SK-N-SH (cell line): ENCODE results near the gene CCSER1. TPM values are rescaled to one million over a fixed set of nuclear protein-coding genes. Genes with fewer than 3 reads are reported as not detected.

Experiments used
- CTCF ChIA-PET: fragments of 300-600, 350-600 bp; formaldehyde crosslinking; extraction: SDS; loops from one replicate; lab custom pipeline; 2021; lab: Yijun Ruan, JAX
- POLR2A ChIA-PET: fragments of 350-600 bp; sonication (Branson Sonifier 250); formaldehyde crosslinking; extraction: SDS; loops from one replicate; lab custom pipeline; 2020; ENCODE audit warnings: antibody characterized with exemption, inconsistent platforms; lab: Yijun Ruan, JAX
- DNase-seq: peaks from one replicate; pipeline ENCODE4 v3.0.0; 2012
- H2AFZ ChIP-seq: fragments of 200-600 bp; sonication (generic); 2 replicates; pipeline ENCODE4 v1.8.1; 2016; ENCODE audit warnings: antibody characterized with exemption, mild to moderate bottlenecking, low read depth
- H3F3A ChIP-seq: fragments of 200-600 bp; sonication (generic); replicated peaks from 2 replicates; pipeline ENCODE3; 2016; ENCODE audit warnings: antibody characterized with exemption, mild to moderate bottlenecking; ENCODE audit not compliant: insufficient read depth
- H3K27ac ChIP-seq, 2 experiments: fragments of 200-500 bp in 1 of 2; fragments of 200-600 bp in 1 of 2; sonication (Bioruptor generic) in 1 of 2; sonication (generic), shearing (Covaris generic) in 1 of 2; 2 replicates each; pipeline versions ENCODE4 v1.5.1 to v1.6.1; 2014 to 2016; ENCODE audit warnings: low read depth in 2 of 2, inconsistent platforms in 1 of 2, low read length in 1 of 2, mild to moderate bottlenecking in 1 of 2, mixed read lengths in 1 of 2
- H3K27me3 ChIP-seq: fragments of 200-600 bp; sonication (generic), shearing (Covaris generic); 2 replicates; pipeline ENCODE4 v1.6.1; 2016; ENCODE audit warnings: mixed run types; ENCODE audit not compliant: insufficient read depth
- H3K36me3 ChIP-seq, 2 experiments: fragments of 200-500 bp in 1 of 2; fragments of 200-600 bp in 1 of 2; sonication (Bioruptor generic) in 1 of 2; sonication (generic) in 1 of 2; replicated peaks in 1 of 2; 2 replicates each; pipeline versions ENCODE3 to v1.5.1; 2014 to 2016; ENCODE audit warnings: low read length in 1 of 2, mild to moderate bottlenecking in 1 of 2; ENCODE audit not compliant: insufficient read depth in 2 of 2, control insufficient read depth in 1 of 2
- H3K4me1 ChIP-seq, 2 experiments: fragments of 200-500 bp in 1 of 2; fragments of 200-600 bp in 1 of 2; sonication (Bioruptor generic) in 1 of 2; sonication (generic), shearing (Covaris generic) in 1 of 2; 2 replicates each; pipeline versions ENCODE4 v1.5.1 to v1.6.1; 2014 to 2016; ENCODE audit warnings: low read depth in 1 of 2, low read length in 1 of 2, mixed run types in 1 of 2; ENCODE audit not compliant: insufficient read depth in 2 of 2, control insufficient read depth in 1 of 2
- H3K4me2 ChIP-seq: fragments of 200-600 bp; sonication (generic), shearing (Covaris generic); 2 replicates; pipeline ENCODE4 v1.6.1; 2017; ENCODE audit warnings: mixed run types
- H3K4me3 ChIP-seq, 2 experiments: fragments of 200-500 bp in 1 of 2; fragments of 200-600 bp in 1 of 2; sonication (Bioruptor generic) in 1 of 2; sonication (generic), shearing (Covaris generic) in 1 of 2; 2 replicates each; pipeline versions ENCODE4 v1.5.1 to v1.8.1; 2014 to 2016; ENCODE audit warnings: low read depth in 2 of 2, inconsistent platforms in 1 of 2, low read length in 1 of 2, mild to moderate bottlenecking in 1 of 2, mixed read lengths in 1 of 2, moderate library complexity in 1 of 2
- H3K79me2 ChIP-seq: fragments of 200-600 bp; sonication (generic); 2 replicates; pipeline ENCODE4 v1.8.1; 2017; ENCODE audit warnings: mild to moderate bottlenecking; ENCODE audit not compliant: insufficient read depth
- H3K9ac ChIP-seq: fragments of 200-600 bp; sonication (generic); 2 replicates; pipeline ENCODE4 v1.6.1; 2017; ENCODE audit warnings: mixed run types
- H3K9me2 ChIP-seq: fragments of 200-600 bp; sonication (generic); 2 replicates; pipeline ENCODE4 v1.6.1; 2017; ENCODE audit warnings: mixed run types
- H3K9me3 ChIP-seq: fragments of 200-600 bp; sonication (generic); 2 replicates; pipeline ENCODE4 v1.6.1; 2017; ENCODE audit warnings: mixed run types, mild to moderate bottlenecking, moderate library complexity
- H4K20me1 ChIP-seq: fragments of 200-600 bp; sonication (generic); 2 replicates; pipeline ENCODE4 v1.6.1; 2017; ENCODE audit warnings: mild to moderate bottlenecking, mixed run types; ENCODE audit not compliant: insufficient read depth
- CHD2 ChIP-seq: fragments of 150-350 bp; IDR thresholded peaks from 2 replicates; pipeline ENCODE4 v1.6.1; 2018; ENCODE audit warnings: low read length; ENCODE audit not compliant: partially characterized antibody
- EP300 ChIP-seq, 2 experiments: IDR thresholded peaks; 2 replicates each; pipeline versions ENCODE4 v1.4.0 to v1.6.1; 2012; ENCODE audit warnings: borderline replicate concordance in 1 of 2, low read depth in 1 of 2, low read length in 1 of 2
- EZH2phosphoT487 ChIP-seq: fragments of 200-600 bp; sonication (generic); IDR thresholded peaks from 2 replicates; pipeline ENCODE4 v1.6.1; 2017; ENCODE audit warnings: low read depth, mixed run types, mild to moderate bottlenecking, antibody characterized with exemption, moderate library complexity, borderline replicate concordance
- FOXJ3 ChIP-seq: sonication (generic); formaldehyde crosslinking; IDR thresholded peaks from 2 replicates; pipeline ENCODE4 v1.5.1; 2020; ENCODE audit warnings: mild to moderate bottlenecking, missing genetic modification reagents
- FOXM1 ChIP-seq: IDR thresholded peaks from 2 replicates; pipeline ENCODE4 v1.4.0; 2012; ENCODE audit warnings: low read depth, mild to moderate bottlenecking
- GATA2 ChIP-seq: sonication (generic); formaldehyde crosslinking; IDR thresholded peaks from 2 replicates; pipeline ENCODE4 v1.5.0; 2020; ENCODE audit warnings: mild to moderate bottlenecking, missing genetic modification reagents
- JUND ChIP-seq: IDR thresholded peaks from 2 replicates; pipeline ENCODE4 v1.4.0; 2012
- MEF2A ChIP-seq: IDR thresholded peaks from 2 replicates; pipeline ENCODE4 v1.4.0; 2012; ENCODE audit warnings: low read depth, borderline replicate concordance
- POLR2AphosphoS5 ChIP-seq: IDR thresholded peaks from 2 replicates; pipeline ENCODE4 v1.6.1; 2012; ENCODE audit warnings: low read depth, low read length
- RAD21 ChIP-seq: IDR thresholded peaks from 2 replicates; pipeline ENCODE4 v1.6.1; 2012; ENCODE audit warnings: mild to moderate bottlenecking, low read length
- RCOR1 ChIP-seq: fragments of 150-350 bp; IDR thresholded peaks from 2 replicates; pipeline ENCODE4 v1.6.1; 2017; ENCODE audit warnings: antibody characterized with exemption, low read length
- REST ChIP-seq: IDR thresholded peaks from 2 replicates; pipeline ENCODE4 v1.6.1; 2012; ENCODE audit warnings: mild to moderate bottlenecking, low read depth, low read length, moderate library complexity
- RFX5 ChIP-seq: IDR thresholded peaks from 2 replicates; pipeline ENCODE4 v1.6.1; 2012; ENCODE audit warnings: mild to moderate bottlenecking, improper control_type of control experiment, low read length
- RXRA ChIP-seq: IDR thresholded peaks from 2 replicates; pipeline ENCODE4 v1.4.0; 2012; ENCODE audit warnings: low read depth, mild to moderate bottlenecking, borderline replicate concordance
- SIN3A ChIP-seq: IDR thresholded peaks from 2 replicates; pipeline ENCODE4 v1.6.1; 2012; ENCODE audit warnings: low read depth, mild to moderate bottlenecking, low read length, moderate library complexity, borderline replicate concordance
- SMC3 ChIP-seq: IDR thresholded peaks from 2 replicates; pipeline ENCODE4 v1.6.1; 2012; ENCODE audit warnings: low read depth, low read length, improper control_type of control experiment
- TEAD4 ChIP-seq: IDR thresholded peaks from 2 replicates; pipeline ENCODE4 v1.4.0; 2012; ENCODE audit warnings: mild to moderate bottlenecking, borderline replicate concordance; ENCODE audit not compliant: insufficient read depth
- USF1 ChIP-seq: IDR thresholded peaks from 2 replicates; pipeline ENCODE4 v1.4.0; 2012; ENCODE audit warnings: low read depth, borderline replicate concordance
- WGBS: methylation state at CpG from one replicate; pipeline ENCODE4 v1.1.6; 2017; ENCODE audit warnings: low lambda C conversion rate; 5-methylcytosine and 5-hydroxymethylcytosine counted together
- polyA plus RNA-seq, 3 experiments: library from polyadenylated mRNA; depleted of rRNA; stranded (reverse); fragments of >200 nt; gene quantifications; 2 replicates each; pipeline ENCODE4 v1.2.3, GENCODE V29; 2012
- TF ChIP-seq, protein P1 (sequence below): fragments of 200-600 bp; sonication (generic); IDR thresholded peaks from 2 replicates; pipeline ENCODE4 v1.6.1; 2017; ENCODE audit warnings: antibody characterized with exemption, mild to moderate bottlenecking, moderate library complexity
- TF ChIP-seq, protein P2 (sequence below): IDR thresholded peaks from 2 replicates; pipeline ENCODE4 v1.4.0; 2012; ENCODE audit warnings: low read depth, borderline replicate concordance

Gene CCSER1
- polyA plus RNA-seq, 1 of the 3 experiments (the other 2 are of a cell fraction): 0.05 TPM

DNA sequence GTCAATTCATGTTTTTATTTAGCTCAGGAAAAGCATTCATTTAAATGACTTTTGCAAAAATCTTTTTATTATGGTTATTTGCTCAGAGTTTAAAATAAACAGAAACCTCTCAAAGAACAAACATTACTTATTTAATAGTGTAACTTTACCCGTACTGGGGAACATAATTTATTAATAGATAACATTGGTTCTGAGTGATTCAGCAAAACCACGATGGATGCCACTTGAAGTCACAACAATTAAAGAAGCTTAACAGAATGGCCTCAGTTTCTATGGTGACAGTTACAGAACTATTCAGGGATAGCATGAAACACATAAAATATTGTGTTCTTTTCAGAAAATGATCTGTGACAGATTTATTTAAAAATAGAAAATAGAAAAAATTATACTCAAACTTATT lies 368.7 kb downstream of the CCSER1 start (continued):
- TF ChIP-seq CHD2: no peak
- TF ChIP-seq USF1: no peak
- TF ChIP-seq RCOR1: no peak
- TF ChIP-seq FOXJ3 (CRISPR knock-in tag): no peak
- TF ChIP-seq, all 33 proteins: peak for 0

GRCh38 chr4:90498175-90498574 lies 371.0 kb downstream of the CCSER1 start:
- H2AFZ ChIP-seq: no peak overlapping the region
- 58% methylated on average over 2 of the region's 2 CpGs for WGBS
- no peak for TF ChIP-seq EZH2phosphoT487
- TF ChIP-seq, protein P1, sequence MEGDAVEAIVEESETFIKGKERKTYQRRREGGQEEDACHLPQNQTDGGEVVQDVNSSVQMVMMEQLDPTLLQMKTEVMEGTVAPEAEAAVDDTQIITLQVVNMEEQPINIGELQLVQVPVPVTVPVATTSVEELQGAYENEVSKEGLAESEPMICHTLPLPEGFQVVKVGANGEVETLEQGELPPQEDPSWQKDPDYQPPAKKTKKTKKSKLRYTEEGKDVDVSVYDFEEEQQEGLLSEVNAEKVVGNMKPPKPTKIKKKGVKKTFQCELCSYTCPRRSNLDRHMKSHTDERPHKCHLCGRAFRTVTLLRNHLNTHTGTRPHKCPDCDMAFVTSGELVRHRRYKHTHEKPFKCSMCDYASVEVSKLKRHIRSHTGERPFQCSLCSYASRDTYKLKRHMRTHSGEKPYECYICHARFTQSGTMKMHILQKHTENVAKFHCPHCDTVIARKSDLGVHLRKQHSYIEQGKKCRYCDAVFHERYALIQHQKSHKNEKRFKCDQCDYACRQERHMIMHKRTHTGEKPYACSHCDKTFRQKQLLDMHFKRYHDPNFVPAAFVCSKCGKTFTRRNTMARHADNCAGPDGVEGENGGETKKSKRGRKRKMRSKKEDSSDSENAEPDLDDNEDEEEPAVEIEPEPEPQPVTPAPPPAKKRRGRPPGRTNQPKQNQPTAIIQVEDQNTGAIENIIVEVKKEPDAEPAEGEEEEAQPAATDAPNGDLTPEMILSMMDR: no peak
- TF ChIP-seq SIN3A: no peak
- no peak for TF ChIP-seq POLR2AphosphoS5
- TF ChIP-seq GATA2: no peak
- no peak for TF ChIP-seq RAD21
- TF ChIP-seq REST: no peak
- TF ChIP-seq, protein P2, sequence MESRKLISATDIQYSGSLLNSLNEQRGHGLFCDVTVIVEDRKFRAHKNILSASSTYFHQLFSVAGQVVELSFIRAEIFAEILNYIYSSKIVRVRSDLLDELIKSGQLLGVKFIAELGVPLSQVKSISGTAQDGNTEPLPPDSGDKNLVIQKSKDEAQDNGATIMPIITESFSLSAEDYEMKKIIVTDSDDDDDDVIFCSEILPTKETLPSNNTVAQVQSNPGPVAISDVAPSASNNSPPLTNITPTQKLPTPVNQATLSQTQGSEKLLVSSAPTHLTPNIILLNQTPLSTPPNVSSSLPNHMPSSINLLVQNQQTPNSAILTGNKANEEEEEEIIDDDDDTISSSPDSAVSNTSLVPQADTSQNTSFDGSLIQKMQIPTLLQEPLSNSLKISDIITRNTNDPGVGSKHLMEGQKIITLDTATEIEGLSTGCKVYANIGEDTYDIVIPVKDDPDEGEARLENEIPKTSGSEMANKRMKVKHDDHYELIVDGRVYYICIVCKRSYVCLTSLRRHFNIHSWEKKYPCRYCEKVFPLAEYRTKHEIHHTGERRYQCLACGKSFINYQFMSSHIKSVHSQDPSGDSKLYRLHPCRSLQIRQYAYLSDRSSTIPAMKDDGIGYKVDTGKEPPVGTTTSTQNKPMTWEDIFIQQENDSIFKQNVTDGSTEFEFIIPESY: no peak
- TF ChIP-seq FOXM1: no peak
- no peak for TF ChIP-seq JUND
- TF ChIP-seq EP300 (IDR thresholded peaks at IDR 0.05; ENCODE audit: borderline replicate concordance in 1 of 2, low read depth in 1 of 2, low read length in 1 of 2): no peak
- TF ChIP-seq MEF2A: no peak
- TF ChIP-seq TEAD4: no peak
- TF ChIP-seq RFX5: no peak
- no peak for TF ChIP-seq RXRA
- TF ChIP-seq SMC3: no peak
- TF ChIP-seq, all 33 proteins: peak for 0
- H3K4me2 ChIP-seq: no peak overlapping the region
- no peaks in the 10 kb centered on the region for H3K36me3 ChIP-seq
- 0 out of 2 replicates have a peak, but pooled peaks cover 4% of the 10 kb centered on the region for H3K9me3 ChIP-seq
- DNase-seq: no peak
- no peak overlapping the region for H3K4me3 ChIP-seq
- no peaks in the 10 kb centered on the region for H3K9me2 ChIP-seq
- no peaks in the 10 kb centered on the region for H3F3A ChIP-seq
- H3K27me3 ChIP-seq: no peaks in the 10 kb centered on the region
- H4K20me1 ChIP-seq: no peaks in the 10 kb centered on the region
- POLR2A ChIA-PET: no interaction called here
- H3K4me1 ChIP-seq: no peaks in the 10 kb centered on the region; a peak in 1 of 4 replicates
- H3K79me2 ChIP-seq: no peaks in the 10 kb centered on the region
- H3K9ac ChIP-seq: no peak overlapping the region
- no peak overlapping the region for H3K27ac ChIP-seq
- CTCF ChIA-PET: interaction anchor here (0.9 kb wide), 1 partner anchor 34 kb away, joined by 3 read pairs; no protein-coding TSS in a partner anchor
